Measurements from ENCODE around the gene MAPK8IP1. TPM values are rescaled to one million over a fixed set of nuclear protein-coding genes. Genes with fewer than 3 reads are reported as not detected.

Gene MAPK8IP1
- total RNA-seq, 1 experiment from 2014 or later = 2.2 TPM

GRCh38 chr11:45921561-45922424 is 36.3 kb downstream of the MAPK8IP1 start:
- Mint-ChIP-seq H3K27ac (ENCODE audit: low read depth, unreplicated experiment) (no peak overlapping the region), H3K4me3 (ENCODE audit: unreplicated experiment) (no peak overlapping the region), H3K27me3 (ENCODE audit: insufficient read depth, unreplicated experiment) (no peaks in the 10 kb centered on the region), H3K4me1 (ENCODE audit: insufficient read depth, unreplicated experiment) (peaks cover 9% of the 10 kb centered on the region), H3K36me3 (ENCODE audit: insufficient read depth, unreplicated experiment) (peaks cover 6% of the 10 kb centered on the region), H3K9me3 (ENCODE audit: unreplicated experiment) (no peaks in the 10 kb centered on the region)
- intact Hi-C loops (cut with micrococcal nuclease) = no loop called here
- TF ChIP-seq CTCF (IDR thresholded peaks at IDR 0.05; ENCODE audit: unreplicated experiment) = no peak
- no peak for DNase-seq (ENCODE audit: unreplicated experiment)
- BruUV-seq (replicated peaks) = no TSS peak
- ChIA-PET CTCF (interaction anchor here (0.6 kb wide), 1 partner anchor 8 kb away, joined by 4 read pairs; no protein-coding TSS in a partner anchor), POLR2A (interaction anchor here (0.9 to 1.0 kb wide), 3 partner anchors 14 to 779 kb away, joined by 3 to 4 read pairs (median 3); partner anchors contain the start of genes CRY2 and ZNF408)

- BruUV-seq (replicated peaks) = no TSS peak
- Mint-ChIP-seq H3K36me3 (ENCODE audit: insufficient read depth, unreplicated experiment) (peaks cover 6% of the 10 kb centered on the region), H3K4me3 (ENCODE audit: unreplicated experiment) (peak within 1 kb of the TSS; percentile 51), H3K9me3 (ENCODE audit: unreplicated experiment) (no peaks in the 10 kb centered on the region), H3K4me1 (ENCODE audit: insufficient read depth, unreplicated experiment) (peaks cover 9% of the 10 kb centered on the region), H3K27me3 (ENCODE audit: insufficient read depth, unreplicated experiment) (no peaks in the 10 kb centered on the region), H3K27ac (ENCODE audit: low read depth, unreplicated experiment) (no peak within 1 kb of the TSS)
- POLR2A ChIA-PET = interaction anchor here (0.9 to 1.0 kb wide), 2 partner anchors 76 to 778 kb away, joined by 3 to 4 read pairs; partner anchors contain the start of genes CRY2 and ZNF408
- intact Hi-C loops (cut with micrococcal nuclease) = no loop called here
- TF ChIP-seq CTCF (IDR thresholded peaks at IDR 0.05; ENCODE audit: unreplicated experiment) = no peak
- CTCF ChIA-PET = interaction anchor here (0.6 kb wide), 1 partner anchor 7 kb away, joined by 4 read pairs; no protein-coding TSS in a partner anchor
- peak; percentile 51 for DNase-seq (ENCODE audit: unreplicated experiment)
Observed at GRCh38 chr11:45922425-45923082, 37.1 kb downstream of the MAPK8IP1 start, which contains the start of gene LARGE2. TSS of gene LARGE2 (plus strand) at chr11:45922656. CDS start at chr11:45922883, 227 bp downstream.

GRCh38 chr11:45924036-45924915 is 38.8 kb downstream of the MAPK8IP1 start:
- ChIA-PET POLR2A (interaction anchor here (0.9 kb wide), 1 partner anchor 8 kb away, joined by 3 read pairs; no protein-coding TSS in a partner anchor), CTCF (interaction anchor here (1.0 kb wide), 1 partner anchor 82 kb away, joined by 3 read pairs; no protein-coding TSS in a partner anchor)
- peaks cover 9% of the 10 kb centered on the region for H3K4me1 Mint-ChIP-seq (ENCODE audit: insufficient read depth, unreplicated experiment)
- intact Hi-C loops (cut with micrococcal nuclease) = no loop called here
- no peak for DNase-seq (ENCODE audit: unreplicated experiment)
- peak overlapping the region; percentile 10 for H3K4me3 Mint-ChIP-seq (ENCODE audit: unreplicated experiment)
- no peak for TF ChIP-seq CTCF (IDR thresholded peaks at IDR 0.05; ENCODE audit: unreplicated experiment)
- H3K27ac Mint-ChIP-seq (ENCODE audit: low read depth, unreplicated experiment) = no peak overlapping the region
- no peaks in the 10 kb centered on the region for H3K36me3 Mint-ChIP-seq (ENCODE audit: insufficient read depth, unreplicated experiment)
- H3K9me3 Mint-ChIP-seq (ENCODE audit: unreplicated experiment) = no peaks in the 10 kb centered on the region
- BruUV-seq (replicated peaks) = no TSS peak
- H3K27me3 Mint-ChIP-seq (ENCODE audit: insufficient read depth, unreplicated experiment) = no peaks in the 10 kb centered on the region
